H1 (cell line): Measurements from ENCODE around the gene VTN. TPM values are rescaled to one million over a fixed set of nuclear protein-coding genes. Genes with fewer than 3 reads are reported as not detected.

Experiments
- CTCF ChIA-PET: fragments of 300-600 bp; sonication (Branson Sonifier 250); formaldehyde crosslinking; loops from one replicate; lab custom pipeline; 2021; ENCODE audit not compliant: partially characterized antibody; lab: Charles Lee
- POLR2A ChIA-PET: fragments of 300-600 bp; sonication (Branson Sonifier 250); formaldehyde crosslinking; loops from one replicate; lab custom pipeline; 2021; ENCODE audit warnings: inconsistent platforms; ENCODE audit not compliant: partially characterized antibody; lab: Charles Lee
- DNase-seq, 2 experiments: peaks; one replicate each; pipeline versions ENCODE4 v3.0.0 to v3.0.0-alpha.2; 2010 to 2022; ENCODE audit warnings: low spot score in 2 of 2, low read depth in 1 of 2, mixed read lengths in 1 of 2
- FAIRE-seq: peaks from 2 replicates; lab custom pipeline; 2011; peaks lifted over from hg19 to GRCh38; lab: Jason Lieb, UNC
- H2AFZ ChIP-seq: 2 replicates; pipeline ENCODE4 v1.8.1; 2012; ENCODE audit warnings: low read length, inconsistent platforms
- H2AK5ac ChIP-seq: 2 replicates; pipeline ENCODE4 v1.6.1; 2013; ENCODE audit warnings: low read depth, low read length
- H2BK120ac ChIP-seq: replicated peaks from 2 replicates; pipeline ENCODE3; 2013; ENCODE audit warnings: low read depth, low read length, inconsistent platforms
- H2BK12ac ChIP-seq: 2 replicates; pipeline ENCODE4 v1.6.1; 2013; ENCODE audit warnings: low read depth, low read length
- H2BK15ac ChIP-seq: 2 replicates; pipeline ENCODE4 v1.6.1; 2013; ENCODE audit warnings: low read length
- H2BK20ac ChIP-seq: 2 replicates; pipeline ENCODE4 v1.6.1; 2013; ENCODE audit warnings: low read length
- H2BK5ac ChIP-seq: 2 replicates; pipeline ENCODE4 v1.6.1; 2013; ENCODE audit warnings: low read depth, low read length
- H3K14ac ChIP-seq: 2 replicates; pipeline ENCODE4 v1.6.1; 2013; ENCODE audit warnings: inconsistent platforms; ENCODE audit not compliant: insufficient read length
- H3K18ac ChIP-seq: 2 replicates; pipeline ENCODE4 v1.6.1; 2013; ENCODE audit warnings: low read length; ENCODE audit errors: extremely low read depth
- H3K23ac ChIP-seq: 2 replicates; pipeline ENCODE4 v1.6.1; 2013; ENCODE audit warnings: inconsistent platforms; ENCODE audit not compliant: insufficient read length
- H3K23me2 ChIP-seq: 2 replicates; pipeline ENCODE4 v1.6.1; 2013; ENCODE audit warnings: low read depth, low read length
- H3K27ac ChIP-seq: 2 replicates; pipeline ENCODE4 v1.6.1; 2011; ENCODE audit warnings: low read depth, low read length, inconsistent platforms
- H3K27me3 ChIP-seq, 4 experiments: replicated peaks in 1 of 4; 1 replicate in 1 of 4; 2 replicates in 3 of 4; pipeline versions ENCODE4 v1.6.1 to v1.8.1; 2011 to 2013; ENCODE audit warnings: low read length in 3 of 4, mild to moderate bottlenecking in 3 of 4, inconsistent platforms in 2 of 4, mixed read lengths in 2 of 4, moderate library complexity in 1 of 4; ENCODE audit not compliant: control insufficient read depth in 3 of 4, insufficient read depth in 3 of 4; ENCODE audit errors: extremely low read depth in 1 of 4
- H3K36me3 ChIP-seq, 4 experiments: 2 replicates each; pipeline versions ENCODE4 v1.6.1 to v1.8.1; 2011 to 2013; ENCODE audit warnings: mild to moderate bottlenecking in 4 of 4, low read length in 3 of 4, moderate library complexity in 2 of 4, control low read depth in 1 of 4, inconsistent platforms in 1 of 4; ENCODE audit not compliant: insufficient read depth in 4 of 4, control insufficient read depth in 2 of 4
- H3K4ac ChIP-seq: replicated peaks from 2 replicates; pipeline ENCODE3; 2013; ENCODE audit warnings: low read length, low read depth, mixed read lengths, inconsistent platforms; ENCODE audit not compliant: insufficient read length
- H3K4me1 ChIP-seq, 4 experiments: replicated peaks in 1 of 4; 1 replicate in 1 of 4; 2 replicates in 3 of 4; pipeline versions ENCODE4 v1.6.1 to v1.8.1; 2011 to 2013; ENCODE audit warnings: low read length in 3 of 4, inconsistent platforms in 2 of 4, mixed read lengths in 1 of 4; ENCODE audit not compliant: insufficient read depth in 4 of 4, control insufficient read depth in 3 of 4
- H3K4me2 ChIP-seq, 2 experiments: 2 replicates each; pipeline versions ENCODE4 v1.6.1 to v1.8.1; 2011 to 2013; ENCODE audit warnings: low read depth in 2 of 2, low read length in 2 of 2, control low read depth in 1 of 2, inconsistent platforms in 1 of 2, mild to moderate bottlenecking in 1 of 2; ENCODE audit not compliant: insufficient read depth in 1 of 2
- H3K4me3 ChIP-seq, 4 experiments: fragments of 200-600, 300-600 bp in 1 of 4; sonication (generic), shearing (Covaris generic), sonication (Bioruptor Twin) in 1 of 4; 2 replicates each; pipeline versions ENCODE4 v1.5.1 to v1.8.1; 2011 to 2016; ENCODE audit warnings: low read length in 4 of 4, low read depth in 3 of 4, control low read depth in 2 of 4, inconsistent platforms in 2 of 4, mild to moderate bottlenecking in 2 of 4, mixed read lengths in 1 of 4, moderate library complexity in 1 of 4; ENCODE audit not compliant: insufficient read depth in 2 of 4; ENCODE audit errors: extremely low read depth in 1 of 4
- H3K56ac ChIP-seq: replicated peaks from 2 replicates; pipeline ENCODE3; 2013; ENCODE audit warnings: low read depth, mild to moderate bottlenecking, mixed read lengths, low read length, inconsistent platforms; ENCODE audit not compliant: insufficient read length
- H3K79me1 ChIP-seq: 2 replicates; pipeline ENCODE4 v1.6.1; 2013; ENCODE audit warnings: low read depth, low read length, control low read depth
- H3K79me2 ChIP-seq, 2 experiments: 2 replicates each; pipeline versions ENCODE4 v1.6.1 to v1.8.1; 2012 to 2013; ENCODE audit warnings: low read length in 2 of 2, mild to moderate bottlenecking in 2 of 2, inconsistent platforms in 1 of 2; ENCODE audit not compliant: insufficient read depth in 2 of 2, control insufficient read depth in 1 of 2
- H3K9ac ChIP-seq, 4 experiments: replicated peaks in 1 of 4; 1 replicate in 1 of 4; 2 replicates in 3 of 4; pipeline versions ENCODE4 v1.6.1 to v1.8.1; 2011 to 2013; ENCODE audit warnings: low read depth in 3 of 4, low read length in 3 of 4, control low read depth in 2 of 4, mild to moderate bottlenecking in 2 of 4, moderate library complexity in 2 of 4, inconsistent platforms in 1 of 4; ENCODE audit errors: extremely low read depth in 1 of 4
- H3K9me3 ChIP-seq, 2 experiments: 2 replicates each; pipeline versions ENCODE4 v1.6.1 to v1.8.1; 2012 to 2013; ENCODE audit warnings: mild to moderate bottlenecking in 2 of 2, moderate library complexity in 2 of 2, control low read depth in 1 of 2, inconsistent platforms in 1 of 2, low read depth in 1 of 2, low read length in 1 of 2, mixed read lengths in 1 of 2; ENCODE audit not compliant: insufficient read depth in 2 of 2
- H4K20me1 ChIP-seq, 2 experiments: replicated peaks in 1 of 2; 2 replicates each; pipeline versions ENCODE3 to v1.8.1; 2011 to 2013; ENCODE audit warnings: inconsistent platforms in 2 of 2, low read length in 2 of 2, mild to moderate bottlenecking in 1 of 2; ENCODE audit not compliant: insufficient read depth in 2 of 2, control insufficient read depth in 1 of 2
- H4K5ac ChIP-seq: 2 replicates; pipeline ENCODE4 v1.6.1; 2013; ENCODE audit warnings: low read length, low read depth, mixed read lengths, inconsistent platforms; ENCODE audit not compliant: insufficient read length
- H4K8ac ChIP-seq: 2 replicates; pipeline ENCODE4 v1.8.0; 2013; ENCODE audit warnings: mild to moderate bottlenecking, moderate library complexity, low read length, inconsistent platforms; ENCODE audit not compliant: insufficient read depth; ENCODE audit errors: extremely low read depth
- H4K91ac ChIP-seq: replicated peaks from 2 replicates; pipeline ENCODE3; 2013; ENCODE audit warnings: low read length, mixed read lengths, inconsistent platforms; ENCODE audit not compliant: insufficient read length
- GTF2F1 ChIP-seq: IDR thresholded peaks from 2 replicates; pipeline ENCODE4 v1.6.1; 2012; ENCODE audit warnings: low read depth, low read length, improper control_type of control experiment, borderline replicate concordance
- KDM1A ChIP-seq: fragments of 200-600, 300-600 bp; sonication (generic); IDR thresholded peaks from 2 replicates; pipeline ENCODE4 v1.7.1; 2016; ENCODE audit warnings: mild to moderate bottlenecking, low read length, borderline replicate concordance
- RFX5 ChIP-seq: IDR thresholded peaks from 2 replicates; pipeline ENCODE4 v1.6.1; 2011; ENCODE audit warnings: low read depth, low read length, improper control_type of control experiment, borderline replicate concordance
- SP1 ChIP-seq: IDR thresholded peaks from 2 replicates; pipeline ENCODE4 v1.6.1; 2011; ENCODE audit warnings: low read depth, low read length
- WGBS, 2 experiments: shearing (Covaris generic) in 1 of 2; methylation state at CpG; one replicate each; pipeline versions ENCODE4 v1.1.6 to v1.1.7; 2013 to 2015; ENCODE audit warnings: low lambda C conversion rate in 2 of 2, mixed read lengths in 2 of 2, inconsistent platforms in 1 of 2, low coverage in 1 of 2, missing lambda C conversion rate in 1 of 2; ENCODE audit not compliant: insufficient replicate concordance in 2 of 2, insufficient coverage in 1 of 2, insufficient read length in 1 of 2; ENCODE audit errors: extremely low coverage in 1 of 2, missing lambda C conversion rate in 1 of 2; 5-methylcytosine and 5-hydroxymethylcytosine counted together
- polyA plus RNA-seq, 7 experiments: library from polyadenylated mRNA; depleted of rRNA in 3 of 7; stranded (reverse) in 5 of 7; unstranded in 2 of 7; fragments of >200 nt in 5 of 7; fragments of 200-250 nt in 2 of 7; gene quantifications; 1 replicate in 5 of 7; 2 replicates in 1 of 7; 4 replicates in 1 of 7; pipeline versions ENCODE4 v1.2.1 to v1.2.3, GENCODE V29; 2011 to 2013; ENCODE audit warnings: missing spikeins in 2 of 7, mixed read lengths in 2 of 7
- total RNA-seq: library from RNA; stranded (reverse); fragmentation: NEBNext Ultra II Directional; extraction: Animal tissue kit (Norgen Biotek cat#: 25700); gene quantifications from 2 replicates; pipeline ENCODE4 v1.2.1, GENCODE V29; 2021

VTN gene
- total and polyA plus RNA-seq, 2 of the 8 experiments (the other 6 are each of a cell fraction or from before 2014, with no cell fraction given): 0.18 TPM; not detected in 1

DNA sequence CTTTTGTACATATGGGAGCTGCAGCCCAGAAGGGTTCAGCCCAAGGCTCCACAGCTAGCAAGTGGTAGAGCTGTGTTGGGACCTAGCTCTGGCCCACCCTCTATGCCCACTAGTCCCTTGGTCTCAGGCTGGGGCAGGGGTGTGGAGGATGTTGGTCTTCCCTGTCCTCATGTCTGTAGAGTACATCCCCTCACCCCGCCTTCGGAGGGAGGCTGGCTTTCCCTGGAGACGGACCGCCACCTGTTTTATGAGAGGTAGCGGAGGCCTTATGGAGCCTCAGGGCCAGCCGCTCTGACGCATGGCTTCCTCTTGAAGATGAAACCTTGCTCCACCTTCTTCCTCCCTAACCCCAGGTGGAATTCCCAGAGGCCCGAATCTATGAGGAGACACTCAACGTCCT lies 26.1 kb downstream of the VTN start:
- peaks cover 13 to 44% (median 35%) of the 10 kb centered on the region in 4 experiments for H3K36me3 ChIP-seq
- H3K23me2 ChIP-seq: no peaks in the 10 kb centered on the region
- no peak overlapping the region for H2AK5ac ChIP-seq
- no peak overlapping the region for H2AFZ ChIP-seq
- no peaks in the 10 kb centered on the region for H3K9me3 ChIP-seq
- no peak overlapping the region for H2BK15ac ChIP-seq
- CTCF ChIA-PET: interaction anchor here (0.7 kb wide), 1 partner anchor 82 kb away, joined by 3 read pairs; no protein-coding TSS in a partner anchor
- no peak overlapping the region for H3K14ac ChIP-seq
- no peak overlapping the region for H3K27ac ChIP-seq
- H4K5ac ChIP-seq: no peak overlapping the region
- H2BK12ac ChIP-seq: no peak overlapping the region
- no peak overlapping the region for H2BK120ac ChIP-seq
- H3K4ac ChIP-seq: no peak overlapping the region
- H4K91ac ChIP-seq: no peak overlapping the region
- H3K9ac ChIP-seq: no peak overlapping the region
- H3K4me3 ChIP-seq: no peak overlapping the region
- peaks cover 3% of the 10 kb centered on the region; the same call in 1 of the 2 replicates for H3K79me1 ChIP-seq
- POLR2A ChIA-PET: interaction anchor here (1.0 to 9.7 kb wide), 5 partner anchors 8 to 41 kb away, joined by 3 to 92 read pairs (median 5); partner anchors contain the start of genes IFT20, POLDIP2 and TNFAIP1
- 86% methylated on average over 9 of the region's 9 CpGs; no CpG with 5 or more reads in 1 of the 2 experiments for WGBS, 2 experiments
- H3K27me3 ChIP-seq: no peaks in the 10 kb centered on the region
- no peak overlapping the region for H4K8ac ChIP-seq
- H3K23ac ChIP-seq: no peak overlapping the region
- no peaks in the 10 kb centered on the region for H3K79me2 ChIP-seq
- FAIRE-seq (no peak), DNase-seq (no peak)
- H3K18ac ChIP-seq: no peak overlapping the region
- H3K4me2 ChIP-seq: no peak overlapping the region
- no peak overlapping the region for H2BK20ac ChIP-seq
- no peak overlapping the region; the same call in 1 of the 2 replicates for H2BK5ac ChIP-seq
- peaks cover 0 to 4% (median 0%) of the 10 kb centered on the region in 4 experiments; a peak in 3 of 7 replicates for H3K4me1 ChIP-seq
- peaks cover 11 to 17% of the 10 kb centered on the region in 2 experiments for H4K20me1 ChIP-seq
- no peak overlapping the region for H3K56ac ChIP-seq
- TF ChIP-seq SP1 (no peak), GTF2F1 (no peak), RFX5 (no peak), KDM1A (no peak)
